Measurements from ENCODE around the gene KANTR. TPM values are rescaled to one million over a fixed set of nuclear protein-coding genes. Genes with fewer than 3 reads are reported as not detected.
A peak's percentile ranks its signal among the peaks of the same experiment; 100 is the strongest.

KANTR gene
- total RNA-seq, 1 donor from 2014 or later, result 10.5 TPM

DNA sequence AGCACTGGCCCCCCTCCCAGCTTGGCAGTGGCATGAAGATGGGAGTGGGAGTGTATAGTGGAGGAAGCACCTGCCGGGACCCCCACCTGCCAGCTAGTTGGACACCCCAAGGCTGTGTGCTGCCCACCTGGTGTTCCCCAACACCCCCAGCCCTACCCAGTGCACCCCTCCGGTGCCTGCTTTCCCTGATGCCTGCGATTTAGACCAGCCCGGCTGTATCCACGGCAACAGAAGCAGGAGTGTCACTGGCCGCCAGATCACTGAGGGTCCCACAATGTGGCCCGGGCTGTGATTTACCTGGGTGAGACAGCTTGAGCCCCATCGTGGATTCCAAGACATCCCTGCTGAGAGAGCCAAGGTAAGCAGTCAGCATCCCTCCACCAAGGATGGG, 44.8 kb upstream of the KANTR start:
- TF ChIP-seq, protein P1, sequence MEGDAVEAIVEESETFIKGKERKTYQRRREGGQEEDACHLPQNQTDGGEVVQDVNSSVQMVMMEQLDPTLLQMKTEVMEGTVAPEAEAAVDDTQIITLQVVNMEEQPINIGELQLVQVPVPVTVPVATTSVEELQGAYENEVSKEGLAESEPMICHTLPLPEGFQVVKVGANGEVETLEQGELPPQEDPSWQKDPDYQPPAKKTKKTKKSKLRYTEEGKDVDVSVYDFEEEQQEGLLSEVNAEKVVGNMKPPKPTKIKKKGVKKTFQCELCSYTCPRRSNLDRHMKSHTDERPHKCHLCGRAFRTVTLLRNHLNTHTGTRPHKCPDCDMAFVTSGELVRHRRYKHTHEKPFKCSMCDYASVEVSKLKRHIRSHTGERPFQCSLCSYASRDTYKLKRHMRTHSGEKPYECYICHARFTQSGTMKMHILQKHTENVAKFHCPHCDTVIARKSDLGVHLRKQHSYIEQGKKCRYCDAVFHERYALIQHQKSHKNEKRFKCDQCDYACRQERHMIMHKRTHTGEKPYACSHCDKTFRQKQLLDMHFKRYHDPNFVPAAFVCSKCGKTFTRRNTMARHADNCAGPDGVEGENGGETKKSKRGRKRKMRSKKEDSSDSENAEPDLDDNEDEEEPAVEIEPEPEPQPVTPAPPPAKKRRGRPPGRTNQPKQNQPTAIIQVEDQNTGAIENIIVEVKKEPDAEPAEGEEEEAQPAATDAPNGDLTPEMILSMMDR (IDR thresholded peaks at IDR 0.05; ENCODE audit: unreplicated experiment), result no peak
- H3K27ac Mint-ChIP-seq (ENCODE audit: unreplicated experiment), result no peak overlapping the region
- H3K27me3 Mint-ChIP-seq (ENCODE audit: unreplicated experiment), result peaks cover 9% of the 10 kb centered on the region
- H3K9me3 Mint-ChIP-seq (ENCODE audit: unreplicated experiment), result no peaks in the 10 kb centered on the region
- H3K4me3 Mint-ChIP-seq (ENCODE audit: unreplicated experiment), result peak overlapping the region; percentile 89
- H3K36me3 Mint-ChIP-seq (ENCODE audit: low read depth, unreplicated experiment), result no peaks in the 10 kb centered on the region
- H3K4me1 Mint-ChIP-seq (ENCODE audit: unreplicated experiment), result peaks cover 11% of the 10 kb centered on the region
- no peak for DNase-seq (ENCODE audit: low spot score)

DNA sequence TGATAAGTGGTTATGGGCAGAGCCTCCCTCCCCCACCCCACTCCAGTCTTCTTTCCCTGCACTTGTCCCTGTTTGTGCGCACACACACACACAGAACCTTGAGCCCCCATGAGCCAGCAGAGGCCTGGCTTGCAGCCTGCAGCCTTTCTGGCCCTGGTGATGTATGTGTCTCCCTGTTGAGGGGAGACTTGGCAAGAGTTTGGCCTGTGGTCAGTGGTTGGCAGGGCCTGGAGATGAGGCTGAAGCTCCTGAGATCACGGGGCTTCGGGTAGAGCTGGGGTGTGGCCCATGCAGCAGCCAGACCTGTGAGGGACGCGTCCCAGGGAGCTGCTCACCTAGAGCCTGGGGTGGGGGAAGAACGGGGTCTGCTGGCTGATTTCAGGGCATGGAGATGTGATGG, 43.1 kb upstream of the KANTR start:
- Mint-ChIP-seq H3K4me3 (ENCODE audit: unreplicated experiment) (no peak overlapping the region), H3K36me3 (ENCODE audit: low read depth, unreplicated experiment) (no peaks in the 10 kb centered on the region), H3K9me3 (ENCODE audit: unreplicated experiment) (no peaks in the 10 kb centered on the region), H3K27ac (ENCODE audit: unreplicated experiment) (no peak overlapping the region), H3K27me3 (ENCODE audit: unreplicated experiment) (peaks cover 9% of the 10 kb centered on the region), H3K4me1 (ENCODE audit: unreplicated experiment) (peaks cover 11% of the 10 kb centered on the region)
- DNase-seq (ENCODE audit: low spot score), result no peak
- TF ChIP-seq, protein P1 (IDR thresholded peaks at IDR 0.05; ENCODE audit: unreplicated experiment), result no peak

DNA sequence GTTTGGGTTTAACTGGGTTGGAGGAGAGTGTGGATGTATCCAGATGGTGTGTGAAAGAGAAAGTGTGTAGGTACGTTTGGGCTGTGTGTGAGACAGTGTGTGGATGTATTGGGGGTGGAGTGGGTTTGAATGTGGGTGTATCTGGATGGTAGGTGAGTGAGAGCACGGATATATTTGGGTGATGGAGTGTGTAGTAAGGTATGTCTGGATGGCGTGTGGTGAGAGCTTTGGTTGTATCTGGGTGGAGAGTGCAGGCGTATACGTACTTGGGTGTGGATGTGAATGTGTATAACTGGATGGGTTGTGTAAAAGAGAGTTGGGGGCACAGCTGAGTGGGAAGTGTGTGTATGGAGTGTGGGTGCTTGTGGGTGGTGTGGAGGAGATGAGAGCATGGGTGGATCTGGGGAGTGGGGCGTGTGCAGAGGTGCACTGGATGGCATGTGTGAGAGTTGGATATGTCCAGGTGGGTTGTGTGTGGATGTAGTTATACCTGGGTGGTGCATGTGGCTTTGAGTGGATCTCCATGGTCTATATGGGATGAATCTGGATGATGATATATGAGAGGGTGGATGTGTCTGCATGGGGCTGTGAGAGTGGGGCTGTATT, 38.6 kb upstream of the KANTR start:
- H3K36me3 Mint-ChIP-seq (ENCODE audit: low read depth, unreplicated experiment), result no peaks in the 10 kb centered on the region
- H3K27me3 Mint-ChIP-seq (ENCODE audit: unreplicated experiment), result peaks cover 2% of the 10 kb centered on the region
- DNase-seq (ENCODE audit: low spot score), result no peak
- no peaks in the 10 kb centered on the region for H3K4me1 Mint-ChIP-seq (ENCODE audit: unreplicated experiment)
- no peak overlapping the region for H3K4me3 Mint-ChIP-seq (ENCODE audit: unreplicated experiment)
- TF ChIP-seq, protein P1 (IDR thresholded peaks at IDR 0.05; ENCODE audit: unreplicated experiment), result no peak
- no peak overlapping the region for H3K27ac Mint-ChIP-seq (ENCODE audit: unreplicated experiment)
- H3K9me3 Mint-ChIP-seq (ENCODE audit: unreplicated experiment), result no peaks in the 10 kb centered on the region

DNA sequence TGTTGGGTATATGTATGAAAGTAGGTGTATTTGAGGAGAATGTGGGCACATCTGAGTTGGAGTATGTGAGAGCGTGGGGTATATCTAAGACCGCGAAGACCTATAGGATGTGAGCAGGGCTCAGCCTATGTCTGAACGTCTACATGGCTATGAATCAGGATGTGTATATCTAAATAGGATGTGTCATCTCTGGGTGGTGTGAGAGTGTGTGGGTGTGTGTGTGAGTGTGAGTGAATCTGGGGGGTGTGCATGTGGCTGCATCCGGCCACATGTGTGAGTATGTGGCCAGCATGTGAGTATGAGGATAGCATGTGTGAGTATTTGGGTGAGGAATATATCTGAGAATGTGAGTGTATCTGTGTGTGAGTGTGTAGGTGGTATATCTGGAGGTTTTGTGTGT, 37.6 kb upstream of the KANTR start:
- no peaks in the 10 kb centered on the region for H3K27me3 Mint-ChIP-seq (ENCODE audit: unreplicated experiment)
- no peaks in the 10 kb centered on the region for H3K4me1 Mint-ChIP-seq (ENCODE audit: unreplicated experiment)
- no peak overlapping the region for H3K4me3 Mint-ChIP-seq (ENCODE audit: unreplicated experiment)
- H3K27ac Mint-ChIP-seq (ENCODE audit: unreplicated experiment), result no peak overlapping the region
- H3K36me3 Mint-ChIP-seq (ENCODE audit: low read depth, unreplicated experiment), result no peaks in the 10 kb centered on the region
- no peak for DNase-seq (ENCODE audit: low spot score)
- TF ChIP-seq, protein P1 (IDR thresholded peaks at IDR 0.05; ENCODE audit: unreplicated experiment), result no peak
- no peaks in the 10 kb centered on the region for H3K9me3 Mint-ChIP-seq (ENCODE audit: unreplicated experiment)

DNA sequence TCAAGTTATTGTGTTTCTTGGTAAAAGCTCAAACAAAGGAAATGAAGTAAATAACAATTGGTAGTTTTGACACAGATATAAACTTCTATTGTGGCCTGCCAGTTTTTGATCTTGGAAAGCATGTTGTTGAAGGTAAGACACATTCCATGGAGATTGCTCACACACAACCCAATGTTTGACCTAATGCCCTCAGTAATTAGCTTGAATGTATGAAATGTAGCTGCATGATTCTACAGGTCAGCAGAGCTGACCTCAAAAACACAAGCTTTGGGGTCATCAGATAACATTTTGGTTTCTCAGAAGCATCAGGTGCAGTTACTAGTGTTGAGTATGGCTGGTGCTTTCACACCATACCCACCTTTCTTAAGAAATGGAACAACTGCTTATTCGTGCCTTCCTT, 28.8 kb upstream of the KANTR start:
- H3K4me1 Mint-ChIP-seq (ENCODE audit: unreplicated experiment), result no peaks in the 10 kb centered on the region
- no peaks in the 10 kb centered on the region for H3K36me3 Mint-ChIP-seq (ENCODE audit: low read depth, unreplicated experiment)
- H3K27me3 Mint-ChIP-seq (ENCODE audit: unreplicated experiment), result no peaks in the 10 kb centered on the region
- DNase-seq (ENCODE audit: low spot score), result no peak
- H3K4me3 Mint-ChIP-seq (ENCODE audit: unreplicated experiment), result no peak overlapping the region
- no peak overlapping the region for H3K27ac Mint-ChIP-seq (ENCODE audit: unreplicated experiment)
- TF ChIP-seq, protein P1 (IDR thresholded peaks at IDR 0.05; ENCODE audit: unreplicated experiment), result no peak
- H3K9me3 Mint-ChIP-seq (ENCODE audit: unreplicated experiment), result no peaks in the 10 kb centered on the region

All from endothelial cell (in vitro differentiated cells).